Measurements from ENCODE around the gene TRIM17. TPM values are rescaled to one million over a fixed set of nuclear protein-coding genes. Genes with fewer than 3 reads are reported as not detected.

The TRIM17 gene, protein sequence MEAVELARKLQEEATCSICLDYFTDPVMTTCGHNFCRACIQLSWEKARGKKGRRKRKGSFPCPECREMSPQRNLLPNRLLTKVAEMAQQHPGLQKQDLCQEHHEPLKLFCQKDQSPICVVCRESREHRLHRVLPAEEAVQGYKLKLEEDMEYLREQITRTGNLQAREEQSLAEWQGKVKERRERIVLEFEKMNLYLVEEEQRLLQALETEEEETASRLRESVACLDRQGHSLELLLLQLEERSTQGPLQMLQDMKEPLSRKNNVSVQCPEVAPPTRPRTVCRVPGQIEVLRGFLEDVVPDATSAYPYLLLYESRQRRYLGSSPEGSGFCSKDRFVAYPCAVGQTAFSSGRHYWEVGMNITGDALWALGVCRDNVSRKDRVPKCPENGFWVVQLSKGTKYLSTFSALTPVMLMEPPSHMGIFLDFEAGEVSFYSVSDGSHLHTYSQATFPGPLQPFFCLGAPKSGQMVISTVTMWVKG
- total RNA-seq: not detected

DNA sequence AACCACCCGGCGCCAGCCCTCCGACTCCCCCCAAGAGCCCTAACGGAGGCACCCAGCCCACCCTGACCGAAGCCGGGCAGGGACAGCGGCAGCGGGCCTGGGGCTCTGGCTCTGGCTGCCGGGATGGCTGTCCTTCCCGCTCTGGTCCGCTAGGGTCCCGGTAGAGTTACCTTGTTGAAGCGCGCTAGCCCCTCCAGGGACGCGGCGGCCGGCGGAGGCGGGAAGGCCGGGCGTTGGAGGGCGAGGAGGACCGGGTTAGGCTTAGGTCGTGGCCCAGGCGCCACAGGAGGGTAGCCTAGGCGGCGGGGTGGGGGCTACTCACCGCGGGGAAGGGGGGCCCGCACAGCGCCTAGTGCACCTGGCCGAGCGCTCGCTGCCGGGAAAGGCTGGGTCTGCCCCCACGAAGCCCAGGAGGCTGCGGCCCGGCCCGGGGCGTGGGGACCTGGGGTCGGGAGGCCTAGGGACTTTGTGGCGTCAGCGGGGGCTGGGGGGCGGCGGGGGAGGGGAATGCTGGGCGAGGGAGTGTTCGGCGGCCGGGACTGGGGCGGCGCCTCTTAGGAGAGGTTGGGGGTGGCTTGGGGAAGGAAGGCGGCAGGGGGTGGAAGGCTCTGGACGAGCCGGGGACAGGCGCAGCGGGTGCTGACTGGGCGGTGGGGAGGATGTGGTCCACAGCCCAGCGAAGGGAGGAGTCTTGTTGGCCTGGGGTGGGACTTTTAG lies at the start of gene TRIM17:
TSS of gene TRIM17 (minus strand) at position 645 of the 717 bp plus-strand sequence. CDS start 1,789 bp downstream, outside the sequence.
- Histone ChIP-seq H3K27me3 (peaks cover 0 to 11% of the 10 kb centered on the region in 2 donors), H3K4me3 (peak within 1 kb of the TSS; percentile 41 to 56), H3K4me1 (peaks cover 0 to 20% of the 10 kb centered on the region in 2 donors), H3K36me3 (no peaks in the 10 kb centered on the region), H3K27ac (peak within 1 kb of the TSS in 1 of 2 donors; percentile 24), H3K9me3 (no peaks in the 10 kb centered on the region)
- TF ChIP-seq, protein P1, sequence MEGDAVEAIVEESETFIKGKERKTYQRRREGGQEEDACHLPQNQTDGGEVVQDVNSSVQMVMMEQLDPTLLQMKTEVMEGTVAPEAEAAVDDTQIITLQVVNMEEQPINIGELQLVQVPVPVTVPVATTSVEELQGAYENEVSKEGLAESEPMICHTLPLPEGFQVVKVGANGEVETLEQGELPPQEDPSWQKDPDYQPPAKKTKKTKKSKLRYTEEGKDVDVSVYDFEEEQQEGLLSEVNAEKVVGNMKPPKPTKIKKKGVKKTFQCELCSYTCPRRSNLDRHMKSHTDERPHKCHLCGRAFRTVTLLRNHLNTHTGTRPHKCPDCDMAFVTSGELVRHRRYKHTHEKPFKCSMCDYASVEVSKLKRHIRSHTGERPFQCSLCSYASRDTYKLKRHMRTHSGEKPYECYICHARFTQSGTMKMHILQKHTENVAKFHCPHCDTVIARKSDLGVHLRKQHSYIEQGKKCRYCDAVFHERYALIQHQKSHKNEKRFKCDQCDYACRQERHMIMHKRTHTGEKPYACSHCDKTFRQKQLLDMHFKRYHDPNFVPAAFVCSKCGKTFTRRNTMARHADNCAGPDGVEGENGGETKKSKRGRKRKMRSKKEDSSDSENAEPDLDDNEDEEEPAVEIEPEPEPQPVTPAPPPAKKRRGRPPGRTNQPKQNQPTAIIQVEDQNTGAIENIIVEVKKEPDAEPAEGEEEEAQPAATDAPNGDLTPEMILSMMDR (IDR thresholded peaks at IDR 0.05): peak; percentile 30 to 31
- no peak for DNase-seq (ENCODE audit: low spot score)

DNA sequence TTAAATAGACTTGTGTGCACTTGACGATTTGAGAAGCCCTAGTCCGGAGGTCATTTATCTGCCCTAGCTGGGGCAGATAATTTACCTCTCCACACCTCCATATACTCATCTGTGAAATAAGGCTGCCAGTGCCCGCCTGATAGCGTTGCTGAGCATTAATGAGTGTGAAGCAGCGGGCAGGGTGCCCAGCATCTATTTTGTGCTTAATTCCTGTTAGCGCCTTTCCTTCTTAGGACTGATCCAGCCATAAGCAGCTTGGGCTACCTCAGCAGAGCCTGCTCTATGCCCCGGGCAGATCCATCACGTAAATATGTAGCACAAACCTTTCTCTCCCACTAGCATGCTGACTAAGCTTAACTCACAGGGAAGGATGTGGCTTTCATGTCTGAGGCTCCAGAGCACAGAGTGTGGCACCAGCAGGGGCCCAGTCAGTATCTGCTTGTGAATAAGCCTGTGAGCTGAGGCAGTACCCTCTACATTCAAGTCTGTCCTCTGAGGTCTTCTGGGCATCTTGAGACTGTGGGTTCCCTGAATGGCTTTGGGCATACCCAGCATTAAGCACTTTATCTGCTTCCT lies 49.0 kb upstream of the TRIM17 start:
- Histone ChIP-seq H3K4me3 (no peak overlapping the region), H3K4me1 (peaks cover 0 to 23% of the 10 kb centered on the region in 2 donors), H3K27ac (no peak overlapping the region), H3K9me3 (no peaks in the 10 kb centered on the region), H3K36me3 (no peaks in the 10 kb centered on the region), H3K27me3 (peaks cover 14 to 18% of the 10 kb centered on the region in 2 donors)
- no peak for DNase-seq (ENCODE audit: low spot score)
- TF ChIP-seq, protein P1 (IDR thresholded peaks at IDR 0.05): no peak

DNA sequence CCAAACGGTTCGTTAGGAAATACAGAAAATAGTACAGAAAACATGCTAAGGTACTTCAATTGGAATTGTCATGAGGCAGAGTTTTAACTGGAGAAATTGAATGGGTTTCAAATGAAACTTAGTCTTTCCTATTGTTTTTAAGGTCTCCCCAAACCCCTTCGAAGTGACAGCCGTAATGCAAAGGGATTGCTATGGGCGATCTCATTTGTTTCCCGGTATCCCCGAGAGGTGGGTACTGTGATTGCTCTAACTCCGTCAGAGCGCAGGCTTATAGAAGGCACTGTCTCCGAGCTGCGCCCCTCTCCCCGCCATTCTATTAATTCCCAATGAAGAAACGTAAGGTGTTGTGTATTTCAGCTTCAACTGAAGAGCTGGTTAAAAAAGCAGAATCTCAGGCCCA lies 48.5 kb upstream of the TRIM17 start:
- peaks cover 14 to 18% of the 10 kb centered on the region in 2 donors for H3K27me3 ChIP-seq
- TF ChIP-seq, protein P1 (IDR thresholded peaks at IDR 0.05): no peak
- peaks cover 0 to 23% of the 10 kb centered on the region in 2 donors for H3K4me1 ChIP-seq
- peak overlapping the region; percentile 5 to 41 for H3K4me3 ChIP-seq
- H3K27ac ChIP-seq: no peak overlapping the region
- no peak for DNase-seq (ENCODE audit: low spot score)
- no peaks in the 10 kb centered on the region for H3K9me3 ChIP-seq
- H3K36me3 ChIP-seq: no peaks in the 10 kb centered on the region

DNA sequence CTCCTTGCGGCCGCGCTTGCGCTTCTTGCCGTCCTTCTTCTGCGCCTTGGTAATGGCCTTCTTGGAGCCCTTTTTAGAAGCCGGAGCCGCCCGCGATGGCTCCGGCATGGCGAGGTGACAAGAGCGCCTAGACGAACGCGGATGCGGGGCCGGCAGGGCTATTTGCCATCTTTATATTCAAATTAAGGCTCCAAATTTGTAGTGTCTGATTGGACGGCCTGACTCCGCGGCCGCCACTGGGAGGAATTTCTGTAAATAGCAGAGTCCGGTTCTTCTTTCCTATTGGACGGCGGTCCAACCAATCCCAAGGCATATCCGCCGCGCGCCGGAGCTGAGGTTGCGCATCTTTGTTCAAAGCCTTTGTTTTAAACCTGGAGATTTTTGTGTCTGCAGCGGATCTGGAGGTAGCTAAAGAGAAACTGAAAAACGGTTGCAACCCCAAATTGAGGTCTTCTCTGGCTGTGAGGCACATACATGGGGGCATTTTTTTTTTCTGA lies 47.9 kb upstream of the TRIM17 start:
- Histone ChIP-seq H3K36me3 (no peaks in the 10 kb centered on the region), H3K27ac (no peak overlapping the region), H3K27me3 (peaks cover 14% of the 10 kb centered on the region in 2 donors), H3K9me3 (no peaks in the 10 kb centered on the region), H3K4me1 (peaks cover 0 to 27% of the 10 kb centered on the region in 2 donors), H3K4me3 (peak overlapping the region; percentile 5 to 41)
- TF ChIP-seq, protein P1 (IDR thresholded peaks at IDR 0.05): no peak
- peak; percentile 81 for DNase-seq (ENCODE audit: low spot score)

DNA sequence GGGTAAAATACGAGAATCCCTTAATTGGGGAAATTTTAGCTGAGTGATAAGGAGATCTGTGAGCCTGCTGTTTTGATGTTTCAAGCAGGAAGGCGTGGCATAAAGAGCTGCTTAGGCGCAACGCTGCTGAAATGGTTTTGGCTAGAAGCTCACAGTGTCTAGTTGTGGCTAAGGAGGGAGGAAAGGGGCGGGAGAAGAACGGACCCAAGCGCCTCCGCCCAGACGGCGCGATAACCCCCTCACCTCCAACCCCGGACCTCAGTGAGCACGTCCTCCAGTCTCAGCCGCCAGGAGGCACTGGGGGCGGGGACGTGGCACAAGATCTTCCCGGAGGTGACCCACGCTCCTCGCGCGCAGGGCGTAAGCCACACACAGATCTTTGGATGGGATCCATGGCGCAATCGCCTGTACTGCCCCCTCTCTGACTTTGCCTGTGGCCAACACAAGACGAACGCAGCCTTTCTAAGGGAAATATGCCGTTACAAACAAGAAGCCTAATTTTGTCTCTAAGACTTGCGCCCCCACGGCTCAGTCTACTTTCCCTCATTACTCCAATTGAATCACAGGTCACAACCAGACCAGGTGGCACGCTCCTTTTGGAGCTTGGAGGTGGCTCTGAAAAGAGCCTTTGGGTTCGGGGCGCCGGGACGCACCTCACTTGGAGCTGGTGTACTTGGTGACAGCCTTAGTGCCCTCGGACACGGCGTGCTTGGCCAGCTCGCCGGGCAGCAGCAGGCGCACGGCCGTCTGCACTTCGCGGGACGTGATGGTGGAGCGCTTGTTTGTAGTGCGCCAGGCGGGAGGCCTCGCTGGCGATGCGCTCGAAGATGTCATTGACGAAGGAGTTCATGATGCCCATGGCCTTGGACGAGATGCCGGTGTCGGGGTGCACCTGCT lies 47.1 kb upstream of the TRIM17 start:
- Histone ChIP-seq H3K4me1 (peaks cover 0 to 33% of the 10 kb centered on the region in 2 donors), H3K27me3 (peaks cover 9 to 14% of the 10 kb centered on the region in 2 donors), H3K9me3 (no peaks in the 10 kb centered on the region), H3K27ac (no peak overlapping the region), H3K36me3 (no peaks in the 10 kb centered on the region), H3K4me3 (peak overlapping the region in 1 of 2 donors; percentile 41)
- TF ChIP-seq, protein P1 (IDR thresholded peaks at IDR 0.05): no peak
- DNase-seq (ENCODE audit: low spot score): no peak
